T-helper 1 cell treated with Interleukin-12 subunit alpha and Interleukin-12 subunit beta and Interleukin-4 antibody, amounts not matched to agents 30 ng/mL and 1 ng/mL, for 36 hours (primary cell): ENCODE results near the gene HDAC9. TPM values are rescaled to one million over a fixed set of nuclear protein-coding genes. Genes with fewer than 3 reads are reported as not detected.

Experiments used
- intact Hi-C: fragments of 100-400 bp; cut with micrococcal nuclease; formaldehyde crosslinking; loops from one replicate; pipeline ENCODE4 v1.15.1; 2024
- total RNA-seq: library from RNA; stranded (reverse); gene quantifications from 2 replicates; pipeline ENCODE4 v1.2.3, GENCODE V29; 2022

HDAC9 gene
- total RNA-seq, 1 donor from 2014 or later, result 0.71 TPM

- intact Hi-C loops, result no loop called here
Measured at GRCh38 chr7:18770154-18770811, 274.7 kb downstream of the HDAC9 start.

GRCh38 chr7:18770822-18771221 is 275.3 kb downstream of the HDAC9 start:
- intact Hi-C loops, result no loop called here

- intact Hi-C loops, result no loop called here
Measured at GRCh38 chr7:18771834-18772566, 276.5 kb downstream of the HDAC9 start.

- intact Hi-C loops, result no loop called here
Measured at GRCh38 chr7:18772567-18772965, 277.0 kb downstream of the HDAC9 start.

- intact Hi-C loops, result no loop called here
Measured at GRCh38 chr7:18777314-18777713, 281.8 kb downstream of the HDAC9 start.

GRCh38 chr7:18778594-18778993 is 283.0 kb downstream of the HDAC9 start:
- intact Hi-C loops, result no loop called here

- intact Hi-C loops, result no loop called here
Measured at GRCh38 chr7:18780266-18780665, 284.7 kb downstream of the HDAC9 start.

GRCh38 chr7:18780938-18781337 is 285.4 kb downstream of the HDAC9 start:
- intact Hi-C loops, result no loop called here

- intact Hi-C loops, result loop anchor here (5.0 kb wide), 1 partner anchor 51 kb away; no protein-coding TSS in a partner anchor
Measured at GRCh38 chr7:18786196-18786727, 290.7 kb downstream of the HDAC9 start.

- intact Hi-C loops, result loop anchor here (5.0 kb wide), 1 partner anchor 51 kb away; no protein-coding TSS in a partner anchor
Measured at GRCh38 chr7:18786796-18787195, 291.2 kb downstream of the HDAC9 start.

- intact Hi-C loops, result loop anchor here (5.0 kb wide), 1 partner anchor 49 kb away; no protein-coding TSS in a partner anchor
Measured at GRCh38 chr7:18788026-18788425, 292.5 kb downstream of the HDAC9 start.

GRCh38 chr7:18792871-18793595 is 297.5 kb downstream of the HDAC9 start:
- intact Hi-C loops, result no loop called here

GRCh38 chr7:18796216-18796615 is 300.7 kb downstream of the HDAC9 start:
- intact Hi-C loops, result no loop called here

- intact Hi-C loops, result no loop called here
Measured at GRCh38 chr7:18798088-18798906, 302.7 kb downstream of the HDAC9 start.

- intact Hi-C loops, result loop anchor here (5.0 kb wide), 1 partner anchor 307 kb away; no protein-coding TSS in a partner anchor
Measured at GRCh38 chr7:18799899-18800298, 304.4 kb downstream of the HDAC9 start.

- intact Hi-C loops, result loop anchor here (5.0 kb wide), 1 partner anchor 303 kb away; no protein-coding TSS in a partner anchor
Measured at GRCh38 chr7:18803923-18804322, 308.4 kb downstream of the HDAC9 start.

GRCh38 chr7:18806177-18806576 is 310.6 kb downstream of the HDAC9 start:
- intact Hi-C loops, result no loop called here

GRCh38 chr7:18808026-18808425 is 312.5 kb downstream of the HDAC9 start:
- intact Hi-C loops, result no loop called here

GRCh38 chr7:18815261-18815960 is 319.9 kb downstream of the HDAC9 start:
- intact Hi-C loops, result no loop called here

- intact Hi-C loops, result no loop called here
Measured at GRCh38 chr7:18820981-18821380, 325.4 kb downstream of the HDAC9 start.
